Endothelial cell of umbilical vein (primary cell): ENCODE results near the gene C5AR2. TPM values are rescaled to one million over a fixed set of nuclear protein-coding genes. Genes with fewer than 3 reads are reported as not detected.

ENCODE experiments used
- BruUV-seq: library from RNA; stranded (reverse); fragments of 400-500 nt; replicated peaks from 2 replicates; lab custom pipeline; 2021; lab: Mats Ljungman, UMichigan
- CTCF ChIA-PET: fragments of 300-600, 350-600 bp; sonication (Branson Sonifier 250); formaldehyde crosslinking; loops from one replicate; lab custom pipeline; 2021; ENCODE audit warnings: antibody characterized with exemption, inconsistent platforms; lab: Charles Lee
- POLR2A ChIA-PET: fragments of 300-600, 350-600 bp; sonication (Branson Sonifier 250); formaldehyde crosslinking; loops from one replicate; lab custom pipeline; 2021; ENCODE audit warnings: antibody characterized with exemption, inconsistent platforms; lab: Charles Lee
- DNase-seq: peaks from one replicate; pipeline ENCODE4 v3.0.0-alpha.2; 2011; ENCODE audit warnings: low read depth, low spot score
- FAIRE-seq: peaks from 2 replicates; lab custom pipeline; 2011; peaks lifted over from hg19 to GRCh38; lab: Jason Lieb, UNC
- H2AFZ ChIP-seq: 2 replicates; pipeline ENCODE4 v1.6.0; 2012; ENCODE audit warnings: low read depth, low read length, control low read depth, inconsistent platforms
- H3K27ac ChIP-seq: 2 replicates; pipeline ENCODE4 v1.5.1; 2011; ENCODE audit warnings: low read depth, mild to moderate bottlenecking, control low read depth, low read length, moderate library complexity; ENCODE audit not compliant: insufficient read depth
- H3K27me3 ChIP-seq, 2 experiments: 2 replicates each; pipeline versions ENCODE4 v1.6.0 to v1.6.1; 2011; ENCODE audit warnings: low read length in 2 of 2, mixed read lengths in 1 of 2; ENCODE audit not compliant: control insufficient read depth in 2 of 2, insufficient read depth in 2 of 2
- H3K36me3 ChIP-seq, 2 experiments: 2 replicates in 1 of 2; 3 replicates in 1 of 2; pipeline ENCODE4 v1.5.1; 2011; ENCODE audit warnings: low read length in 2 of 2, mild to moderate bottlenecking in 1 of 2, moderate library complexity in 1 of 2; ENCODE audit not compliant: control insufficient read depth in 2 of 2, insufficient read depth in 2 of 2; ENCODE audit errors: extremely low read depth in 1 of 2
- H3K4me1 ChIP-seq: 3 replicates; pipeline ENCODE4 v1.5.1; 2011; ENCODE audit warnings: mild to moderate bottlenecking, low read length; ENCODE audit not compliant: control insufficient read depth, insufficient read depth; ENCODE audit errors: extremely low read depth
- H3K4me2 ChIP-seq: 2 replicates; pipeline ENCODE4 v1.6.1; 2011; ENCODE audit warnings: low read length, control low read depth, mixed read lengths; ENCODE audit not compliant: insufficient read depth
- H3K4me3 ChIP-seq, 3 experiments: fragments of 200-600 bp in 1 of 3; sonication (generic), shearing (Covaris generic) in 1 of 3; replicated peaks in 1 of 3; 2 replicates each; pipeline ENCODE4 v1.5.1; 2011 to 2016; ENCODE audit warnings: control low read depth in 3 of 3, low read length in 3 of 3, mild to moderate bottlenecking in 2 of 3, inconsistent platforms in 1 of 3, low read depth in 1 of 3, moderate library complexity in 1 of 3; ENCODE audit not compliant: insufficient read depth in 1 of 3
- H3K79me2 ChIP-seq: 2 replicates; pipeline ENCODE4 v1.6.0; 2012; ENCODE audit warnings: low read length, inconsistent platforms; ENCODE audit not compliant: control insufficient read depth, insufficient read depth
- H3K9ac ChIP-seq: replicated peaks from 2 replicates; pipeline ENCODE3; 2011; ENCODE audit warnings: low read length, control low read depth; ENCODE audit not compliant: insufficient read depth; ENCODE audit errors: extremely low read depth
- H3K9me1 ChIP-seq: replicated peaks from 3 replicates; pipeline ENCODE4 v1.6.0; 2011; ENCODE audit warnings: mild to moderate bottlenecking, low read length; ENCODE audit not compliant: control insufficient read depth, insufficient read depth; ENCODE audit errors: extremely low read depth
- H3K9me3 ChIP-seq: replicated peaks from 2 replicates; pipeline ENCODE4 v1.5.1; 2012; ENCODE audit warnings: low read length, inconsistent platforms; ENCODE audit not compliant: control insufficient read depth, insufficient read depth
- H4K20me1 ChIP-seq: replicated peaks from 2 replicates; pipeline ENCODE3; 2011; ENCODE audit warnings: mild to moderate bottlenecking, low read length; ENCODE audit not compliant: control insufficient read depth, insufficient read depth; ENCODE audit errors: extremely low read depth
- EZH2 ChIP-seq: IDR thresholded peaks from 2 replicates; pipeline ENCODE4 v1.6.1; 2012; ENCODE audit warnings: borderline replicate concordance, low read depth, mild to moderate bottlenecking, moderate library complexity, low read length, inconsistent platforms; ENCODE audit not compliant: severe bottlenecking
- FOS ChIP-seq: IDR thresholded peaks from 2 replicates; pipeline ENCODE4 v1.6.1; 2011; ENCODE audit warnings: mild to moderate bottlenecking, low read length, moderate library complexity, borderline replicate concordance; ENCODE audit not compliant: insufficient read depth
- GATA2 ChIP-seq: IDR thresholded peaks from 2 replicates; pipeline ENCODE4 v1.7.0; 2011; ENCODE audit warnings: low read depth, mild to moderate bottlenecking, moderate library complexity, mixed read lengths, low read length; ENCODE audit not compliant: insufficient read length, insufficient read depth
- JUN ChIP-seq: IDR thresholded peaks from 2 replicates; pipeline ENCODE4 v1.6.1; 2011; ENCODE audit warnings: borderline replicate concordance, low read depth; ENCODE audit not compliant: insufficient read length, insufficient read depth
- MYC ChIP-seq: IDR thresholded peaks from one replicate; pipeline ENCODE4 v1.6.1; 2011; ENCODE audit warnings: mild to moderate bottlenecking, low read depth, low read length
- POLR2A ChIP-seq: IDR thresholded peaks from 2 replicates; pipeline ENCODE4 v1.6.1; 2012; ENCODE audit warnings: low read depth, mild to moderate bottlenecking, control low read depth, low read length
- POLR2AphosphoS5 ChIP-seq: IDR thresholded peaks from 2 replicates; pipeline ENCODE4 v1.6.1; 2012; ENCODE audit warnings: low read depth, mild to moderate bottlenecking, control low read depth, low read length, moderate library complexity; ENCODE audit not compliant: insufficient read depth
- dilution Hi-C: fragments of 300-500 bp; cut with MboI; formaldehyde crosslinking; loops from one replicate; pipeline ENCODE4 v1.15.0; 2019; ENCODE audit warnings: low sequenced_read_pairs; ENCODE audit not compliant: extremely low pct_ligation_motif_present
- intact Hi-C: fragments of 100-400 bp; cut with micrococcal nuclease; formaldehyde crosslinking; loops from one replicate; pipeline ENCODE4 v1.10.0; 2022
- polyA plus RNA-seq, 4 experiments: library from polyadenylated mRNA; depleted of rRNA in 3 of 4; stranded (reverse) in 3 of 4; unstranded in 1 of 4; fragments of >200 nt; gene quantifications; 2 replicates each; pipeline versions ENCODE4 v1.2.1 to v1.2.3, GENCODE V29; 2011 to 2012; ENCODE audit warnings: missing spikeins in 1 of 4
- total RNA-seq: library from RNA; stranded (reverse); gene quantifications from 2 replicates; pipeline ENCODE4 v1.2.3, GENCODE V29; 2021
- TF ChIP-seq, protein P1 (sequence below): IDR thresholded peaks from 2 replicates; pipeline ENCODE4 v1.6.1; 2011; ENCODE audit not compliant: insufficient read depth, insufficient read length
- TF ChIP-seq, protein P2 (sequence below), 2 donors: IDR thresholded peaks; 1 replicate in 1 of 2; 2 replicates in 1 of 2; pipeline ENCODE4 v1.5.1; 2011; ENCODE audit warnings: low read length in 2 of 2, mild to moderate bottlenecking in 2 of 2, moderate library complexity in 2 of 2, control low read depth in 1 of 2, inconsistent platforms in 1 of 2, low read depth in 1 of 2; ENCODE audit not compliant: insufficient read depth in 1 of 2; ENCODE audit errors: extremely low read depth in 1 of 2

C5AR2 gene
- total and polyA plus RNA-seq, 2 donors (not counting 3 experiments of a cell fraction or from before 2014, with no cell fraction given), result not detected

DNA sequence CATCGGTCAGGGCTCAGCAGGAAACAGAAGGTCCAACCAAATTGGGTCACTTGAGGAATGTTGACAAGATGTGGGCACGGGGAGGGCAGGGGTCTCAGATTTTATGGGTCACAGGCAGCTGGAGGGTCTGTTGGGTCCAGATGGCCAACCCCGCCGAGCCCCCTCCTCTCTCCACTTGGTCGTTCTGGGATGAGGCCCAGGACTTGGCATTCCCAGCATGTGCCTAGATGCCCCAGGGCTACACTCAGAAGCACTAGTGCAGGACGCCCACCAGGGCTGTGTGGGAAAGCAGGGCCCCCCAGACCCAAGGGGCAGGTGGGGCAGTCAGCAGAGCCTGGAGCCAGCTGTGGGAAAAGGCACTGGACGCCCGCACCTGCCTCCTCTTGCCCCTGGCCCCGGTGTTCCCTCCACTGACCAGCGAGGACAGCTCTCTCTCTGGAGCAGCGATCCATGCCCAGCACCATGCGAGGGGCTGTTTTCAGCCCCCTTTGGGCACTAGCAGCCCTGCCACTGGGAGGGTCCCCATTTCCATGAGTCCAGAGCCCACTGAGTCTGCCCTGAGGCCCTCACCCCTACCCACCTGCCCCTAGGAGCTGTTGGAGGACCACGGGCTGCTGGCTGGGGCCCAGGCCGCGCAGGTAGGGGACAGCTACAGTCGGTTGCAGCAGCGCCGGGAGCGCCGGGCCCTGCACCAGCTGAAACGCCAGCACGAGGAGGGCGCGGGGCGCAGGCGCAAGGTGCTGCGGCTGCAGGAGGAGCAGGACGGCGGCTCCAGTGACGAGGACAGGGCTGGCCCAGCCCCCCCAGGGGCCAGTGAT is 43.1 kb downstream of the C5AR2 start:
- Histone ChIP-seq H3K79me2 (no peaks in the 10 kb centered on the region), H3K27me3 (no peaks in the 10 kb centered on the region), H3K4me2 (no peak overlapping the region), H2AFZ (no peak overlapping the region), H4K20me1 (no peaks in the 10 kb centered on the region), H3K9ac (no peak overlapping the region), H3K36me3 (peaks cover 10 to 80% of the 10 kb centered on the region in 2 experiments), H3K4me1 (no peaks in the 10 kb centered on the region), H3K9me3 (no peaks in the 10 kb centered on the region), H3K9me1 (no peaks in the 10 kb centered on the region), H3K4me3 (no peak overlapping the region), H3K27ac (no peak overlapping the region)
- dilution Hi-C loops, result no loop called here
- FAIRE-seq (no peak), DNase-seq (no peak)
- ChIA-PET CTCF (interaction anchor here (1.4 to 1.6 kb wide), 3 partner anchors 16 to 26 kb away, joined by 5 to 8 read pairs (median 5); partner anchors contain the start of gene DHX34), POLR2A (interaction anchor here (0.5 kb wide), 1 partner anchor 74 kb away, joined by 6 read pairs; no protein-coding TSS in a partner anchor)
- BruUV-seq, result no TSS peak
- intact Hi-C loops, result no loop called here
- TF ChIP-seq POLR2AphosphoS5 (no peak), POLR2A (no peak), FOS (no peak), GATA2 (no peak), MYC (no peak), JUN (no peak), EZH2 (no peak)
- TF ChIP-seq, protein P1, sequence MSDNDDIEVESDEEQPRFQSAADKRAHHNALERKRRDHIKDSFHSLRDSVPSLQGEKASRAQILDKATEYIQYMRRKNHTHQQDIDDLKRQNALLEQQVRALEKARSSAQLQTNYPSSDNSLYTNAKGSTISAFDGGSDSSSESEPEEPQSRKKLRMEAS, result no peak
- TF ChIP-seq, protein P2, sequence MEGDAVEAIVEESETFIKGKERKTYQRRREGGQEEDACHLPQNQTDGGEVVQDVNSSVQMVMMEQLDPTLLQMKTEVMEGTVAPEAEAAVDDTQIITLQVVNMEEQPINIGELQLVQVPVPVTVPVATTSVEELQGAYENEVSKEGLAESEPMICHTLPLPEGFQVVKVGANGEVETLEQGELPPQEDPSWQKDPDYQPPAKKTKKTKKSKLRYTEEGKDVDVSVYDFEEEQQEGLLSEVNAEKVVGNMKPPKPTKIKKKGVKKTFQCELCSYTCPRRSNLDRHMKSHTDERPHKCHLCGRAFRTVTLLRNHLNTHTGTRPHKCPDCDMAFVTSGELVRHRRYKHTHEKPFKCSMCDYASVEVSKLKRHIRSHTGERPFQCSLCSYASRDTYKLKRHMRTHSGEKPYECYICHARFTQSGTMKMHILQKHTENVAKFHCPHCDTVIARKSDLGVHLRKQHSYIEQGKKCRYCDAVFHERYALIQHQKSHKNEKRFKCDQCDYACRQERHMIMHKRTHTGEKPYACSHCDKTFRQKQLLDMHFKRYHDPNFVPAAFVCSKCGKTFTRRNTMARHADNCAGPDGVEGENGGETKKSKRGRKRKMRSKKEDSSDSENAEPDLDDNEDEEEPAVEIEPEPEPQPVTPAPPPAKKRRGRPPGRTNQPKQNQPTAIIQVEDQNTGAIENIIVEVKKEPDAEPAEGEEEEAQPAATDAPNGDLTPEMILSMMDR (IDR thresholded peaks at IDR 0.05; ENCODE audit: extremely low read depth in 1 of 2, insufficient read depth in 1 of 2, low read depth in 1 of 2, low read length in 2 of 2), result no peak
